CD4-positive, alpha-beta T cell treated with Interleukin-17A for 1 hour (primary cell): ENCODE data around the gene NAP1L3.

ENCODE experiments used
- DNase-seq: peaks from one replicate; pipeline ENCODE4 v3.0.0-alpha.2; 2020

Gene NAP1L3

GRCh38 chrX:93673056-93673868 lies at the start of gene NAP1L3:
TSS of gene NAP1L3 (minus strand) at chrX:93673578. CDS start at chrX:93673304, 274 bp downstream.
- DNase-seq = peak; percentile 76

- no peak for DNase-seq
Observed at GRCh38 chrX:93711076-93711475, 37.7 kb upstream of the NAP1L3 start.

GRCh38 chrX:93703701-93704100 lies 30.3 kb upstream of the NAP1L3 start:
- DNase-seq = no peak

GRCh38 chrX:93695981-93696380 lies 22.6 kb upstream of the NAP1L3 start:
- no peak for DNase-seq

GRCh38 chrX:93673869-93674271 lies 492 bp upstream of the NAP1L3 start, which contains the start of gene FAM133A:
TSS of gene FAM133A (plus strand) at chrX:93674206. CDS start at chrX:93709420, 35,214 bp downstream.
- no peak for DNase-seq

GRCh38 chrX:93660575-93660974 lies 12.8 kb downstream of the NAP1L3 start:
- DNase-seq = no peak

- no peak for DNase-seq
Observed at GRCh38 chrX:93649381-93649780, 24.0 kb downstream of the NAP1L3 start.

GRCh38 chrX:93637591-93637990 lies 35.8 kb downstream of the NAP1L3 start:
- no peak for DNase-seq
